ENCODE measurements around the gene SND1.

The SND1 gene

GRCh38 chr7:128057909-128058308, 405.9 kb downstream of the SND1 start:
- no peak for DNase-seq

GRCh38 chr7:128059143-128059988, 407.4 kb downstream of the SND1 start:
- DNase-seq: peak; percentile 39

GRCh38 chr7:128060018-128060417, 408.0 kb downstream of the SND1 start:
- no peak for DNase-seq

- no peak for DNase-seq
Measured at GRCh38 chr7:128063088-128063487, 411.1 kb downstream of the SND1 start.

- no peak for DNase-seq
Measured at GRCh38 chr7:128065872-128066271, 413.9 kb downstream of the SND1 start.

GRCh38 chr7:128066395-128066794, 414.4 kb downstream of the SND1 start:
- no peak for DNase-seq

GRCh38 chr7:128066858-128067257, 414.9 kb downstream of the SND1 start:
- DNase-seq: no peak

GRCh38 chr7:128067983-128068382, 416.0 kb downstream of the SND1 start:
- DNase-seq: no peak

- DNase-seq: no peak
Measured at GRCh38 chr7:128068785-128069184, 416.8 kb downstream of the SND1 start.

GRCh38 chr7:128069373-128070364, 417.7 kb downstream of the SND1 start:
- DNase-seq: no peak

GRCh38 chr7:128071376-128071775, 419.4 kb downstream of the SND1 start:
- DNase-seq: no peak

GRCh38 chr7:128071801-128072200, 419.8 kb downstream of the SND1 start:
- no peak for DNase-seq

- DNase-seq: no peak
Measured at GRCh38 chr7:128073671-128074310, 421.8 kb downstream of the SND1 start.

GRCh38 chr7:128074336-128074735, 422.3 kb downstream of the SND1 start:
- DNase-seq: no peak

- DNase-seq: no peak
Measured at GRCh38 chr7:128074736-128075135, 422.7 kb downstream of the SND1 start.

GRCh38 chr7:128075242-128076095, 423.5 kb downstream of the SND1 start:
- no peak for DNase-seq

GRCh38 chr7:128076196-128076795, 424.3 kb downstream of the SND1 start:
- no peak for DNase-seq

- no peak for DNase-seq
Measured at GRCh38 chr7:128076796-128077271, 424.8 kb downstream of the SND1 start.

GRCh38 chr7:128078309-128078708, 426.3 kb downstream of the SND1 start:
- DNase-seq: no peak

- DNase-seq: no peak
Measured at GRCh38 chr7:128080169-128080568, 428.2 kb downstream of the SND1 start.

GRCh38 chr7:128081351-128081750, 429.4 kb downstream of the SND1 start:
- no peak for DNase-seq

- no peak for DNase-seq
Measured at GRCh38 chr7:128081808-128082207, 429.8 kb downstream of the SND1 start.
